Stimulated activated CD8-positive, alpha-beta memory T cell treated with anti-CD3 and anti-CD28 coated beads, Interleukin-2, amount 100 ng/mL, for 1 hour (primary cell): ENCODE data around the gene DLG4.
A peak's percentile ranks its signal among the peaks of the same experiment; 100 is the strongest.
"Not testable (repeated sequence)": the region's sequence is repeated elsewhere in the genome, so short reads cannot be mapped to it uniquely, and the experiment has no call there.

Source experiments
- DNase-seq, 2 donors: peaks; one replicate each; pipeline ENCODE4 v3.0.0-alpha.2; 2020; ENCODE audit warnings: low read depth in 2 of 2

The DLG4 gene

DNA sequence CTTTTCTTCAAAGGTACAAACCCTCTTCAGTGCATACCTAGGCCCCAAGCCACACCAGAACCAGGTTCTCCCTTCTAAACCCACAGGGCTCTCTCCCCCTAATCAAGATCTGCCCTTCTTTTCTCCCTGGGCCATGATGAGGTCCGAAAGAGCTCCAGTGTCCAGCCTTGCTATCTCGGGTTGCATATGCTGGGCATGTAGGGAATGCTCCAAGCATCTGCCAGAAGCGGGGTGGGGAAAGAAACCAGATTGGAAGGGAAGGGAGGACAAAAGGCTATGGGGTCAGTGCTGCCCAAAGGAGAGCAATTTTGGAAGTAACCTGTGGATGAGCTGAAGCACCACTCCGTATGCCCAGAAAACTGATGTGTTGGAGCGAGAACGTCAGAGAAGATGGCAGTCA lies 29.6 kb upstream of the DLG4 start:
- DNase-seq = no peak

DNA sequence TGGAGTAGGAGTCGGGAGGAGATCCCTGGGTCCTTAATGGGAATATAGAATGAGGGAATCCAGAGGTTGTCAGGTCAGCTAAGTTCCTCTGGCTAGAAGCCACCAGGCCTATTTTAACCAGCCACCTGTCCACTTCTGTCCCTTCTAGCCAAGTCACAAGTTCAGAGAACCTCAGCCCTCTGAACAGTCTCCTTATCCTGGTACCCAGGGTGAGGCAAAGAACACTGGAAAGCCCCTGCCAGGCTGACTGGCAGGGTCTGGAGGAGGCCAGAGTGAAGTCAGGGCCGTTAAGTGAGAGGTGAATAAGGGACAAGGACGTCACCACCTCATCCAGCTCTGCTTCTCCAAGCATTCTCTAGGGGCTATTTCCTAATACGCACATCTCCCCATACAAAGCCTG lies 29.2 kb upstream of the DLG4 start:
- DNase-seq = no peak

DNA sequence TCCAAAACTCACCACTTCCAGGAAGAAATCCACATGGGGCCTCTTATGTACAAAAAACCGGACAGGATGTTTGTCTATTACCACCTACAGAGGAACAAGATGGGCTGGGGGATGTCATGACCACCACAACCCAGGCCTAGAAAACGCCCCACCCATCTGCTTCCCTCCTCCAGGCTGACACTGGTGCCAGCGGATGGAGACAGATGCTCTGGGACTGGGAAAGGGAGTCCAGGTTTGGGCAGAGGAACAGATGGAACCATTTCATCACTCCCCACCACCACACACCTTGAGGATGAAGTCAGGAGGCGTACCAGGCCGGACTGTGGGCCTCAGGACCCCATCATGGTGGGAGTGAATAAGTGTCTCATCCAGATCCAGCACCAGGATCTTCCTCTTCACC lies 27.1 kb upstream of the DLG4 start:
- no peak for DNase-seq

DNA sequence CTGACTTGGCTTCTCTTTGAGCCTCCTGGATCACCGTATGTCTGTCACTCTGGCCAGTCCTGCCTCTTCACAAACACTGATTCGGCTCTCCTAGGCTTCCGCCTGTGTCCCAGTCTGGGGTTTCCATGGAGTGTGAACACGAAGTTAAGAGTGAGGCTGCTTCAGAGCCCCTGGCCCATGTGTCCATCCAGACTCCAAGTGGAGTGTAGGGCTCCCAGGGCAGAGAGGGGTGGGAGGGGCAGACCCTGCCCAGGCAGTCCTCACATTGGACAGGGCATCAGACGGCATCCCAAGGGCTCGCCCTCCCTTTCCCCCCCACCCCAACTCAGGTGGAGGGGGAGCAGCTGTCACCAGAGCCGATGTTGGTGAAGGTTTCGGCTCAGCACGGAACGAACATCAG lies 24.2 kb upstream of the DLG4 start:
- not testable (repeated sequence) for DNase-seq

DNA sequence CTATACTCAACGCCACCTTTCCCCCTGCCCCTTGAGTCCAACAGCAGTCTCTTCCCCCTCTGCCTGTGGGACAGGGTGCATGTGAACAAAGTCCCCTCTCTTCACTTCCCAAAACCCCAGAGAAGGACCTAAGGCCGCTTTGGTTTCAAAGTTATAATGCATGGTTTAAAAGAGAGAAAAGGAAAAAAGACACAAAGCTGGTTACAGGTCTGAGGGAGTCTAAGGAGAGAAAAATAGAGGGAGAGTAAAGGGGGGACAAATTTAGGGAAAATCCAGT lies 23.8 kb upstream of the DLG4 start:
- DNase-seq = no peak

DNA sequence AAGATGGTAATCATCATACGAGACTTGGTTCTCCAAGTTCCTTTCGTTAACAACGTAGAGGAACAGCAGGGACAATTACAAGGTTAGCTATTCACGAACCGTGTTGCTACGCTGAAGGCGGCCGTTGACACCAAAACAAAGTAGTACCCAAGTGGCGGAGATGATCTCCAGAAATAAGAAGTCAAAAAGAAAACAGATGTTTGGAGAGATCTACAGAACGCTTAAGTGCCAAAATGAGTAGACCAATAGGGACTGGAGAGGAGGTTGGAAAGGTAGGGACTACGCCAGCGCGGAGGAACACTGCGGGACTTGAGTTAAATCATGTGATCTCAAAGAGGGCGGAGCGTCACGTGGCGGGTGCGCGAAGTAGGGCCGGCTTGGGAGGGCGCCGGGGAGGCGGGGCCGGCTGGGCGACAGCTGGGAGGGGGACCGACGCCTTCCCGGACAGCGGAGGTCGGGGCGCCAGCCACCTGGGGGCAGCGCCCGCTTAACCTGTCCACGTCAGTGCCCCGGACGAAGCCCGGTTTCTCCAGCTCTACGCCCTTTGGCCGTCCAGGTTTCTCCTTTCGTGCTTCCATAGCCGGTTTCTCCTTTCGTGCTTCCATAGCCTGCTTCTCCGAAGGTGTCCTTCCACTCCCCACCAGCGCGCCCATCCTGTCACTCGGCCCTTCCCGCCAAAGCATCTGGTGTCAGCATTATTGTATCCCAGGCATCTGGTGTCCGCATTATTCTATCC lies 23.2 kb upstream of the DLG4 start:
- peak; percentile 83 to 88 for DNase-seq

DNA sequence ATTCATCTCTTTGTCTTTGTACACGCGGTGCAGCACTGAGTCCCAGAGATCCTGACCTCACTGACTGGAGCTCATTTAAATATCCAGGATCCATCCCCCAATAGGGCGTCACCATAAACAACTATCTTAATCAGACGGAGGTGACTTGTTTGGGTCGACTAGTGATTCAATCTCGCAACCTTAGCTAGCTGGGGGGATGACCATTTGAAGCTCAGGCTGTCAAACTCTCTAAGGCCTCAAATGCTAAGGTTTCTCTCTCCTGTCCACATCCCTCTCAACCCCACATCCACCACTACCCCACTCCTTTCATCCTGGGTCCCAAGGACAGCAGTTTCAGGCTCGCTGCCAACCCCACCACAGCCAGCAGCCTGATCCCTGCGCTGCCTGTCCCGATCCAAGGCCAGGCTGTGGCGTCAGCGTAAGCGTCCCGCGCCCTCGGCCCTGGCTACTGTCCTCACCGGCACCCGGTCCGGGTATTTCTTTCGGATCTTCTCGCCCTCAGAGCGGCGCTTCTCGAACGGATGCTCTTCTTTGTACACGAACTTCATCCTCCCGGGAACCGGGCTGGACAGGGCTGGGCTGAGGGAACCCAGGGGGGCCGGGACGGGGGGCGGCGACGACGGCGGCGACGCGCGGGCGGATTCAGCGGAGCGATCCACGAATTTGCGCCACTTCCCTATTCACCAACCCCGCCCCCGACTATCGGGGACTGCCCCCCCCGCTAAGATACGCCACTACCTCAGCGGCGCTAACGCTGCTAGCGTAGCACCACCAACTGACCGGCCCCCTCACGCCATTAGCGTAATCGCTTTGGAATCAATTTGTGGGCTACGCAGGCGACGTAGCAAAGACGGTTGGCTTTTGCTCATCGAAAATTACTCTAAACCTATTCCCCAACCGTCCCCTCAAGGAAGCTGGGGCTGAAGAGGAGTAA lies 22.4 kb upstream of the DLG4 start, which contains the start of gene GABARAP:
Gene GABARAP, minus strand, starts transcription at position 667 of the 934 bp plus-strand sequence. Its CDS starts 119 bp downstream, at position 548.
- DNase-seq = peak; percentile 89 to 91

DNA sequence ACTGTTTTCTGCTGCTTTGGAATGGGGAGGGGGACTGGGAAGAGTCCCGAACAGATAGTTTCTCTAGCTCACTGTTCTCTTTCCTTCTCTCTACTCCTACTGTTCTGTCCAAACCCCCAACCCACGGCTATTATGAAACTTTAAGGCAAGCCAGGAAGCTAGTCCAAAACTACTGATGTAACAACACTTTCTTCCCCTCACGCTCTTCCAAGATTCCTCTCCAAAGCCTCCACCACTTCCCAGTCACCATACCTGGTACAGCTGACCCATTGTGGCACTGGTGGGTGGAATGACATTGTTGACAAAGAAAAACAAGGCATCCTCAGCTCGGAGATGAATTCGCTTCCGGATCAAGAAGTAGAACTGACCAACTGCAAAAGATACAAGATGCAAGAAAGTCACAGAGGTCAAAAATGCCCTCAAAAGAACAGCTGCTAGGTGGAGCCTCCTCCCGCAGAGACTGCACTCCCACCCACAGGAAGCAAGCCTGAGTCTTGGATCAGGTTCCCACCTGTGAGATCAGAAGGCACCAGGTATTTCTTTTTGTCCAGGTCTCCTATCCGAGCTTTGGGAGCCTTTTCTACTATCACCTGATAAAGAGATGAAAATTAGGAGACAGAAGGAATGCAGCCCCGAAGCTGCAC lies 21.6 kb upstream of the DLG4 start:
- no peak for DNase-seq

DNA sequence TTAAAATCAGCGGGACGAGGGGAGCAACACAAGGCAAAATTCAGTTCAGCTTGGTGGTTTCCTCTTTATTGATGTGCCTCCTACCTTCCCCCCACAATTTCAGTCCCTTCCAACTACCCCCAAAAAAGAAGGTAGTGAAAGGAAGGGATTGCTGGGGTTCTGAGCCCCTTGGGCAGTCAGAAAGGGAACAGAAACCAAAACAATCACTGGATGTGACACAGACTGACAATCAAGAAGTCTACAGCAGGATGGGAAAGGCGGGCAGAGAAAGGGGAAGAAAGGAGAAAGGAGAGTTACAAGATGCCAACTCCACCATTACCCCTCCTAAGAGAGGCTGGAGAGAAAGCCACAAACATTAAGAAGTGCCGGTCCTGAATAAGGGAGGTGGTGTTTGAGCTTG lies 20.7 kb upstream of the DLG4 start:
- no peak for DNase-seq

DNA sequence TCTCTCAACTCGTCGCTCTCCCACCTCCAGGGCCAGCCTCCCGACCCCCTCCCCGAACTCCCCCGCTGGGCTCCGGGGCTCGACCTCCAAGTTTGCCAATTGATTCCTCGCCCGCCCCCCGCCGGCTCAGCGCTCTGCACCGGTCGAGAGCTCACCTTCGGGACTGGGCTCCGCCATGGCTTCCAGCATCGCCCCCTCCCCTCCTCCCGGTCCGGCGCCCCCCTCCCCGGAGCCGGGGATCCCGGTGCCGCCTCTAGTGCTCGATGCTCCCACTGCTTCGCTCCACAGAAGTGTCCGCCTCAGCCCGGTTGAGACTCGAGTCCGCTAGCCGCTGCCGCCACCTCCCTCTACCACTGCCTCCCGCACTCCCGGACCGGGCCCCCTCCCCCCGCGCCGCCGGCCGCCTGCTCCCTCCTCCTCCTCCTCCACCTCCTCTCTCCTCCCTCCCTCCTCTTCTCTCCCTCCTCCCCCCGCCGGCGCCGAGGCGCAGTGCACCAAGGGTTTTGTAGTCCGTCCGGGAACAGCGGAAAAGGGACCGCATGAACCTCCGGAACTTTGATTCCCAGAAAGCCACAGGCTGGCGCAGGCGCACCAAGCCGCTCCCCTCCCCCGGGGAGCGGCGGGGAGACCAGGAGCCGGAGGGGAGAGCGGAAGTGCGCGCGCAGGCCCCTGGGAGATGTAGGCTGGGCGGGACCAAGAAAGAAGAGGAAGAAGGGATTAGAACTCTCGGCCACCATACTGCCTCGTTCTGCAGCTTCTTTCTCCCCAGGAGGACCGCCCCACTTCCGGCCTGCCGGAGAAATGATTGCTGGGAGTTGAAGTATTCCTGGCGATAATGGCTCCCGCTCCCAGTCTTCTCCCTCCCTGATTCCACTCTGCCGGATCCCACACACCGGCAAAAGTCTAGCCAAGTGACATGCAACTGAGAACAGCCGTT lies 19.7 kb upstream of the DLG4 start, which contains the start of gene PHF23:
Gene PHF23, minus strand, starts transcription at position 367 of the 937 bp plus-strand sequence. Its CDS starts 178 bp downstream, at position 189.
- DNase-seq = peak; percentile 94 to 97

DNA sequence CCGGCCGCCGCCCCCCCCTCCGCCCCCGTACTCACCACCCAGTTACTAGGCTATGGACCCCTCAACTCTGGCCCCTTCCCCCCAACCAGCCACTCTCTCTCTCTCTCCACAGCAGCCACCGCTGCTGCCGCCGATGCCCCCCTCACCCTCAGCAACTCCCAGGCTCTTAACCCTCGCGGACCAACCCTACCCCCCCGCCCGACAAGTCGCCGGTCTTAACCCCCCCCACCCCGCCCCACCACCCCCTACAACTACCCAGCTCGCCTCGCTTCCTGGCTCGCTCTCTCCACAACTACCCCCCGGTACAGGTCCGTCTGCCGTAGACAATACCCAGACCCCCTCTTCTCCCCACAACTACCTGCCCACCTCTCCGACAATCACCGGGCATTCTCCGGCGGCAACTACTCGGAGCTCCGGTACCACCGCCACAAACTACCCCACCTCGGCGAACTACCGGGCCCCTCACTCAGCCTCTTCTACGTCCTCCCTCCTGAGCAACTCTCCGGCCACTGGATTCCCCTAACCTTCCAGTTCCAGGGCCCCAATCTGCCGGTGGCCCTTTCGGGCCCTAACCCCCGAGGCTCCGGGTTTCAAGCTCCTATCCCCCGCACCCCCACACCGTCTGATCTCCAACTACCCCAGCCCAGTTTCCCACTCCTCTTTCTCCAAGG lies 18.9 kb upstream of the DLG4 start:
- DNase-seq = no peak

DNA sequence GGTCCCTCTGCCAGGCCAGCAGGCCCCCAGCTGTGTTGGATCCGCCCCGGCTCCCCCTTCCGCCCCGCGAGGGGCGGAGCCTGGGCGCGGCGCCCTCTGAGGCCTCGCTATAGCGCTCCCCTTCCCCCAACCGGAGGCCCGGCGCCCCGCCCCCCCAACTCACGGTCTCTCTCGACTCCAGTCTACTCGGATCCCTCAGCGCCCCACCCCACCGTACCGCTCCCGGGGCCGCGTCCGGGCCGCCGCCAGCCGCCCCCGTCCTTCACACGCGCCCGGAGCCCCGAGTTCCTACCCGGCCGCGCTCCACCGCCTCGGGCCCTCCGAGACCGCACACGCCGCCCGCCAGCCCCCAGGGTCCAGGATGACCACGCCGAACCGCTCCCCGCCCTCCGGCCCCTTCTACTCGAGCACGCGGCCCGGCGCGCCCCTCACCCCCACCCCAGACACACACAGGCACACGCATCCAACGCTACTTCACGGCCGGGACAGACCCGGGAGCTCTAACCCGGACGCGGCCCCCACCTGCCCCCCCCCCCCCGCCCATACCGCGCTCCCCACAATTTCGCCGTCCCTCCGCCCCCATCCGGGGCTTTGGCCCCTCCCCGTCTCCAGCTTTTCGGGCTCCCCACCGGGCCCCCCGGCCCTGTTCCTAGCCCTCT lies 18.3 kb upstream of the DLG4 start:
- peak; percentile 59 to 75 for DNase-seq

DNA sequence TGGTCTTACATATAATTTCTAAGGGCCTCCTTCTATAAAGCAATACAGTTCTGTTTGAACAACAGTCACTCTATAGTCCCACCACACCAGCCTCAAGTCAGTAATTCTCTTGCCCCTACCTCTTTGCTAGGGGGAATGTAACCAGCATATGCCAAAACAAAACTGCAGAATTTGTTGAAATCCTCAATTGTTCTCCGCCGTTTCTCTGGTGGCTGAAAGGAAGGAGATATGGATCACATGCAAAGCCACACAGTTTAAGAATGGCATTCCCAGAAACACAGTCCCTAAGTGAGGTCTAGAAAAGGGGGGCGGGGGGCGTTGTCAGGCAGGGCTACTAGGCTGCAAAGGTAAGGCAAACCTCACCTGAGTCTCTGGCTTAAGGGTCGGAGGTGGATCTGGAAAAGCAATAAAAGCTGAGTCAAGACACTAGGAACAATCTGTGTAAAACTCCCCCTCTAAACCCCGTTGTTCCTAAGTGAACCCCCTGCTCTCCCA lies 17.7 kb upstream of the DLG4 start:
- DNase-seq = no peak

DNA sequence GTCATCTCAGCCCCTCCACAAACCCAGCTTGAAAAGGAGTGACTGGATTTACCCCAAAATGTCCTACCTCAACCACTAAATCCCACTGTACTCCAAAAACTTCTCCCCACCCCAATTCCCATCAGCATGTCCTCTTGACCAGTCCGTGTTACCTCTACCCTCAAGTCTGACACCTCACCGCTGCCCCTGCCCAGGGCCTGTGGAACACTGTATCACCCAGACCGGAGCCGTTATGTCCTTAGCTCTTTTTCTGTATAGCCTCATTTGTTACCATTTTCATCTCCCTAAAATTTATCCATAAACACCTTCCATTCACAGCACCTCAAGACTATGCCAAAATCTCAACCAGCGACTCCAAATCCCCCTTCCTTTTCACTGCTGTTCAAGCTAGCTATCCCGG lies 17.2 kb upstream of the DLG4 start:
- no peak for DNase-seq

DNA sequence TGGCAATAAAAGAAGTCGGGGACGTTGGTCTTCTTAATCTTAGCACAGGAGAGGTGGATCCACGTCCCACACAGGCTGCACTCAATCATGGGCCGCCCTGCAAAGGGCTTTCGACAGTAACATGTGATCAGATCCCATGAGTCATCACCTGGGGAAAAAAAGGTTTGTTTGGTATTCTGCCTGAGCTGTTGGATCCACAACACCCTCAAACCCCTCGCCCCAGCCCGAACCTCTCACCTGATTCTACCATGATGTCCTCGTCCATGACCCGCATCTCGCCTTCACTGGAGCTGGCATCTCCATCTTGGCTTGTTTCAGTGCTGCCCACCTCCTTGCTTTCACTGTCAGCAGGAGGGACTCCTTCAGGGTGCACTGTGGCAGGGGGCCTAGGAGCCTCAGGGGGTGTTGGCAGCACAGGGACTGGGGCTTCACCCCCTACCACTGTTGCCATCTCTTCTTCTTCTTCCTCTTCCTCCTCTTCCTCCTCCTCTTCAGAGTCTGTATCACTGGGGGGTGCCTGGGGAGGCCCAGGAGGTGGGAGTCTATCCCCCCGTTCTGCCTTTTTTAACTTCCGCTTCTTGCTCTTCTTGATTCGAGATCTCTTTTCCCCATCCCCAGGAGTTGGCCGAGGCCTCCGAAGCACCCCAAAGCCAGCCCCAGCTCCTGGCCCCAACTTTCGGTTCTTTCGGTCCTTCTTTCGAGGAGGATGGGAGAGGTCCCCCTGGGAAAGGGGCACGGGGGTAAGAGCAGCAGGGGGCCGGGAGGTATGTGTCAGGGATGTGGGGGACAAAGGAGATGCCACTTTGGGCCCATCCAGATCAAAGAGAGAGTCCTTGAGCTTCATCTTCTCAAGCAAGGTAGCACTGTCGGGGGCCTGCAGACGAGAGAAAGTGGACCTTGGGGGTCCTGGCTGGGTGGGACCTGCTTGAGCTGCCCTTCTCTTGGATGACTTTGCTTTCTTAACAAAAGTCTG lies 16.3 kb upstream of the DLG4 start:
- no peak for DNase-seq

DNA sequence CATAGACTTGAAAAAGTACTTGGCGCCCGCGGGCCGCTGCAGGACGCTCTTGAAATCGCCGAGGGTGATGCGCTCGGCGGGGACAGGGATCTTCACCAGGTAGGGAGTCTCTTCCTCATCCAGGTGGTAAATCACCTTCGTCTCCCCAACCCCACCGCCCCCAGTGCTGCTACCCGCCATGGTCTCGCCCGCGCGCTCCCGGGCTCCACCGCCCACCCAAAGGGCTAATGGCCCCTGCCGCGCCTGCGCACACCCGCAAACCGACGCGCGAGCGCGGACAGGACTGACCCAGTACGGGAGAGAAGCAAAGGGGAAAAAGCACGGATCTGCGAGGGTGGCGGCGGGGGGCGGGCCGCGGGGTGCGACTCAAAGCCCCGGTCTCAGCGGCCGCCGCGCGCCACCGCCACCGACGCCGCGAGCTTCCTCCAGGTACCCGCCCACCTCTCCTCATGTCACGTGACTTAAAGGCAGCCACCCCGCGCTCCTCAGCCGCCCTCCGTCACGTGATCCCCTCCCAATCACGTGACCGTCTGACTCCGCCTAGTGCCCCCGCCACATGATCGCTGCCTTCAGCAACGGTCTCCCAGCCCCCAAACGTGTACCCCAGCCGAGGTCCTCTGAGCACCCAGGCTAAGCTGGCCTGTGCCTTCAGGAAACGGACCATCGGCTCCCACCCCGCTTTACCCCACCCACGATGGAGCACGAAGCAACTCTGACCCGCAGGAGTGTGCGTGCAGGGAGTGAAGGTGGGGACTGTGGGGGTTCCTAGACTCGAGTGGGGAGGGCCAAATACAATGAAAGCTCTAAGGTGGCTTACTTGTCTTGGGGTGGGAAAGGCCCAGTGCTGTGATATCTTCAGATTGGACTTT lies 14.7 kb upstream of the DLG4 start, which contains the start of gene DVL2:
Gene DVL2, minus strand, starts transcription at position 435 of the 869 bp plus-strand sequence. Its CDS starts 255 bp downstream, at position 180.
- DNase-seq = peak; percentile 87 to 90

DNA sequence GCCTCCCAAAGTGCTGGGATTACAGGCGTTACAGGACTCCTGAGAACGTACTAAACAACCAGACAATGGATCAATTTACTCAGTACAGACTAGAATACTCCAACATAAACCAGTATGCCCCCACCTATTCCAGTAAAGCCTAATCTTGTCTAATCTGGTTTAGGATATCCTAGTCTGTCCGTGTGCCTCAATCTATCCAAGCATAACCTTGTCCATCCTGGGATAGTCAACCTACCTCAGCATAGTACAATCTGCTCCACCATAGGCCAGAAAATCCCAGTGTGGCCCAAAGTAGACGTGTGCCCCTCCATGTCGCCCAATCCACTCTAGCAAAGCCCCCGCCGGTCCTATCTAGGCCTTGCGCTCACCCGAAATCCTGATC lies 14.1 kb upstream of the DLG4 start:
- no peak for DNase-seq

DNA sequence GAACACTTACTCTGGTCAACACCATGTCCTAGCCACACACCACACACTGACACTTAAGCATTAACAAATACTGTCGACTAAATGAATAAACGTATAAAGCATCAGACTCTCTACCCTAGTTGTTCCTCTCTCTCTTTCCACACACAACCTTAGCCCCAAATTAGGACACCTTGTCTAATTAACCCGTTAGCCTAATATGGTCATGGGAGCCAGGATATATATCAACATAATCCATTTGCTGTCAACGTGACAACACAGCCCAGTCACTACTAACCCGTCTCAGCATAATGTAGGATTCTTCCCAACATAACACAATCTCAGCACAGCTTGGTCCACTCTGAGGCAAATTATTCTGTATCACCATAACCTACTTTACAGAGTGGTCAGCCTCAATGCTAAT lies 12.5 kb upstream of the DLG4 start:
- DNase-seq = no peak
